ENCODE measurements around the gene TFDP1.

TFDP1 gene

DNA sequence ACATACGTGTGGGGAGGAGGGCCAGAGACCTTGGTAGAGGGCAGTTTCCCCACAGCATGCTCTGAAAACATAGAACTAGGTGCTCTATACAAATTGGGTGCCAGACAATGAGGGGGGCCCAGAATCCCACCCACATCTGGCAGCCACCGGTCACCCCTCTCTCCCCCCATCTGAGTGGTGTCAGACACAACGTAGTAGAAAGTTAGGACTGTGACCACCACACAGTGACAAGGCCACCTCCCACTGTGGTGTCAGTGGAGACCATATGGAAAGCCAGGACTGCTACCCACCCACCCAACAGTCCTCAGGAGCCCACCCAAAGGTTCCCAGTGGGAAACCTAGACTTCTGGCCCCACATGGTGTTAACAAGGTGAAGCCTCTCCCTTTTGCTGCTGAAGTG lies 75.5 kb downstream of the TFDP1 start:
- DNase-seq (ENCODE audit: low spot score), result peak; percentile 14
- TF ChIP-seq CTCF (IDR thresholded peaks at IDR 0.05), result no peak
- H3K4me3 ChIP-seq, result no peak overlapping the region
- no peak overlapping the region for H3K27ac ChIP-seq

GRCh38 chr13:113661509-113661908 lies 77.0 kb downstream of the TFDP1 start:
- TF ChIP-seq CTCF (IDR thresholded peaks at IDR 0.05), result no peak
- no peak overlapping the region for H3K4me3 ChIP-seq
- H3K27ac ChIP-seq, result no peak overlapping the region
- no peak for DNase-seq (ENCODE audit: low spot score)

GRCh38 chr13:113663934-113664333 lies 79.4 kb downstream of the TFDP1 start:
- Histone ChIP-seq H3K4me3 (no peak overlapping the region), H3K27ac (no peak overlapping the region)
- TF ChIP-seq CTCF (IDR thresholded peaks at IDR 0.05), result no peak
- peak; percentile 41 for DNase-seq (ENCODE audit: low spot score)

GRCh38 chr13:113664751-113665596 lies 80.4 kb downstream of the TFDP1 start:
- H3K27ac ChIP-seq, result no peak overlapping the region
- TF ChIP-seq CTCF (IDR thresholded peaks at IDR 0.05), result no peak
- no peak overlapping the region for H3K4me3 ChIP-seq
- peak; percentile 47 for DNase-seq (ENCODE audit: low spot score)

GRCh38 chr13:113665597-113666328 lies 81.2 kb downstream of the TFDP1 start:
- Histone ChIP-seq H3K27ac (no peak overlapping the region), H3K4me3 (no peak overlapping the region)
- no peak for TF ChIP-seq CTCF (IDR thresholded peaks at IDR 0.05)
- DNase-seq (ENCODE audit: low spot score), result peak; percentile 31

DNA sequence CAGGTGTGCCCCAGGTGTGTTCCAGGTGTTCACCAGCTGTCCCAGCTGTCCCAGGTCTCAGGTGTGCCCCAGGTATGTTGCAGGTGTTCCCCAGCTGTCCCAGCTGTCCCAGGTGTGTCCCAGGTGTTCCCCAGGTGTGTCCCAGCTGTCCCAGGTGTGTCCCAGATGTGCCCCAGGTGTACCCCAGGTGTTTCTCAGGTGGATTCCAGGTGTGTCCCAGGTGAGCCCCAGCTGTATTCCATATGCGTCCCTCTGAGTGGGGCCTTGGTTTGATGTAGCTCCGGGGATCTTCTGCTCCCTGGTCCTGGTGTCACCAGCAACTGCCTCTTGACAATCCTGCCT lies 81.7 kb downstream of the TFDP1 start:
- no peak for TF ChIP-seq CTCF (IDR thresholded peaks at IDR 0.05)
- no peak overlapping the region for H3K4me3 ChIP-seq
- no peak overlapping the region for H3K27ac ChIP-seq
- DNase-seq (ENCODE audit: low spot score), result peak; percentile 28
